ENCODE measurements around the gene FAM171A2. TPM values are rescaled to one million over a fixed set of nuclear protein-coding genes. Genes with fewer than 3 reads are reported as not detected.

The FAM171A2 gene
- total and polyA plus RNA-seq, 7 experiments from 2014 or later: 0.11 to 0.78 (median 0.37) TPM

DNA sequence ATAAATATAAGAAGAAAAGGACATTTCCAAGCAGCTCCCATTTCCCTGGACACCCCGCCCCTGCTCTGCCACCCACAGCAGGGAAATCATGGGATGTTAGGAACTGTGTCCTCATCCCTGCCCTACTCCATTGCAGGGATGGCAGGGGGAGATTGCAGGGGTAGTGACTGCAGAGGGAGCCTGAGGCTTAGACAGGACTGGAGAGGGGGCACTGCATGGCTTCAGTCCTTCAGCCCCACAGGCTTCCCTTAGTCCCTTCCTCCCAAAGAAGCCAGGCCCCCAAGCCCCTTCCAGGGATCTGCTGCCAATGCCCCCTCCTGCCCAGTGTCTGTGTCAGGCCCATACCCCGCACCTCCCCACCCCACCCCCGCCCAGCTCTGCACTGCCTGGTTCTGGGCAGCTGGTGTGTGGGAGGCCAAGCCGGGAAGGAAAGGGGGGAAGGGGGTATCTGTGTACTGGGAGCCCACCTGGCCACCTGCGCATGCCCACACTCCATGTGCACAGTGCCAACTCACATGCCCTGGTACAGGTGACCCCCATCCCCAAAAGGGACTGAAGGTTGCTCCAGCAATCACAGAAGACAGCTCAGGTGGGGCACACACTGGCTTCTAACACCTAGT is 52.0 kb downstream of the FAM171A2 start:
- POLR2A ChIA-PET: interaction anchor here (1.3 kb wide), 1 partner anchor 92 kb away, joined by 4 read pairs; the partner anchor contains the start of gene UBTF
- H3K9me3 Mint-ChIP-seq: peaks cover 0 to 2% (median 0%) of the 10 kb centered on the region in 11 donors
- Histone ChIP-seq H3K4me1 (ENCODE audit: control insufficient read depth in 2 of 2, insufficient read depth in 2 of 2, low read length in 2 of 2) (peaks cover 0 to 21% of the 10 kb centered on the region in 2 donors), H3K9me3 (ENCODE audit: control insufficient read depth in 2 of 3, low read length in 3 of 3) (no peaks in the 10 kb centered on the region), H3K27ac (ENCODE audit: low read depth, low read length) (no peak overlapping the region), H3K36me3 (ENCODE audit: control insufficient read depth in 2 of 3, insufficient read depth in 3 of 3, low read length in 3 of 3) (no peaks in the 10 kb centered on the region), H3K4me3 (ENCODE audit: low read length) (no peak overlapping the region), H3K27me3 (ENCODE audit: control insufficient read depth in 2 of 2, insufficient read depth in 2 of 2, low read length in 2 of 2) (peaks cover 0 to 16% of the 10 kb centered on the region in 2 donors)
- no peak overlapping the region for H3K27ac Mint-ChIP-seq
- H3K4me3 Mint-ChIP-seq: no peak overlapping the region
- peaks cover 0 to 5% (median 3%) of the 10 kb centered on the region in 5 donors for H3K36me3 Mint-ChIP-seq
- peaks cover 30 to 61% (median 36%) of the 10 kb centered on the region in 5 donors for H3K27me3 Mint-ChIP-seq
- no peak for DNase-seq
- intact Hi-C loops (cut with micrococcal nuclease): no loop called here
- CTCF ChIA-PET: no interaction called here
- H3K4me1 Mint-ChIP-seq: peaks cover 21 to 42% (median 32%) of the 10 kb centered on the region in 7 donors
- ATAC-seq: no peak

- H3K36me3 Mint-ChIP-seq: peaks cover 0 to 5% (median 1%) of the 10 kb centered on the region in 5 donors
- peaks cover 0 to 8% of the 10 kb centered on the region in 2 donors for H3K27me3 ChIP-seq (ENCODE audit: control insufficient read depth in 2 of 2, insufficient read depth in 2 of 2, low read length in 2 of 2)
- ATAC-seq (no peak), DNase-seq (no peak)
- intact Hi-C loops (cut with micrococcal nuclease): no loop called here
- H3K27ac Mint-ChIP-seq: no peak overlapping the region
- peaks cover 0 to 15% of the 10 kb centered on the region in 2 donors for H3K4me1 ChIP-seq (ENCODE audit: control insufficient read depth in 2 of 2, insufficient read depth in 2 of 2, low read length in 2 of 2)
- POLR2A ChIA-PET: interaction anchor here (1.0 to 3.4 kb wide), 5 partner anchors 9 to 112 kb away, joined by 3 to 23 read pairs (median 4); partner anchors contain the start of gene UBTF
- H3K9me3 ChIP-seq (ENCODE audit: control insufficient read depth in 2 of 3, low read length in 3 of 3): no peaks in the 10 kb centered on the region
- no peak overlapping the region for H3K27ac ChIP-seq (ENCODE audit: low read depth, low read length)
- peaks cover 14 to 36% (median 26%) of the 10 kb centered on the region in 7 donors for H3K4me1 Mint-ChIP-seq
- peaks cover 30 to 60% (median 34%) of the 10 kb centered on the region in 5 donors for H3K27me3 Mint-ChIP-seq
- no peak overlapping the region for H3K4me3 ChIP-seq (ENCODE audit: low read length)
- no peak overlapping the region for H3K4me3 Mint-ChIP-seq
- CTCF ChIA-PET: interaction anchor here (1.4 kb wide), 1 partner anchor 100 kb away, joined by 3 read pairs; no protein-coding TSS in a partner anchor
- H3K36me3 ChIP-seq (ENCODE audit: control insufficient read depth in 2 of 3, insufficient read depth in 3 of 3, low read length in 3 of 3): no peaks in the 10 kb centered on the region
- H3K9me3 Mint-ChIP-seq: peaks cover 0 to 2% (median 0%) of the 10 kb centered on the region in 11 donors
Observed at GRCh38 chr17:44310609-44311376, 52.9 kb downstream of the FAM171A2 start.

- no peak for DNase-seq
- Mint-ChIP-seq H3K4me1 (peaks cover 10 to 32% (median 22%) of the 10 kb centered on the region in 7 donors), H3K4me3 (peak overlapping the region in 7 of 10 donors; percentile 3 to 84 (median 38)), H3K27ac (no peak overlapping the region), H3K36me3 (peaks cover 0 to 5% (median 0%) of the 10 kb centered on the region in 5 donors), H3K9me3 (peaks cover 0 to 2% (median 0%) of the 10 kb centered on the region in 11 donors), H3K27me3 (peaks cover 26 to 55% (median 29%) of the 10 kb centered on the region in 5 donors)
- Histone ChIP-seq H3K36me3 (ENCODE audit: control insufficient read depth in 2 of 3, insufficient read depth in 3 of 3, low read length in 3 of 3) (no peaks in the 10 kb centered on the region), H3K27ac (ENCODE audit: low read depth, low read length) (no peak overlapping the region), H3K4me3 (ENCODE audit: low read length) (no peak overlapping the region), H3K4me1 (ENCODE audit: control insufficient read depth in 2 of 2, insufficient read depth in 2 of 2, low read length in 2 of 2) (peaks cover 0 to 10% of the 10 kb centered on the region in 2 donors), H3K27me3 (ENCODE audit: control insufficient read depth in 2 of 2, insufficient read depth in 2 of 2, low read length in 2 of 2) (peaks cover 0 to 6% of the 10 kb centered on the region in 2 donors), H3K9me3 (ENCODE audit: control insufficient read depth in 2 of 3, low read length in 3 of 3) (no peaks in the 10 kb centered on the region)
- CTCF ChIA-PET: interaction anchor here (1.4 kb wide), 1 partner anchor 99 kb away, joined by 3 read pairs; no protein-coding TSS in a partner anchor
- ATAC-seq: no peak
- intact Hi-C loops (cut with micrococcal nuclease): no loop called here
- POLR2A ChIA-PET: interaction anchor here (0.8 to 3.4 kb wide), 5 partner anchors 10 to 111 kb away, joined by 3 to 23 read pairs (median 4); partner anchors contain the start of gene UBTF
Observed at GRCh38 chr17:44310188-44310587, 53.5 kb downstream of the FAM171A2 start.

DNA sequence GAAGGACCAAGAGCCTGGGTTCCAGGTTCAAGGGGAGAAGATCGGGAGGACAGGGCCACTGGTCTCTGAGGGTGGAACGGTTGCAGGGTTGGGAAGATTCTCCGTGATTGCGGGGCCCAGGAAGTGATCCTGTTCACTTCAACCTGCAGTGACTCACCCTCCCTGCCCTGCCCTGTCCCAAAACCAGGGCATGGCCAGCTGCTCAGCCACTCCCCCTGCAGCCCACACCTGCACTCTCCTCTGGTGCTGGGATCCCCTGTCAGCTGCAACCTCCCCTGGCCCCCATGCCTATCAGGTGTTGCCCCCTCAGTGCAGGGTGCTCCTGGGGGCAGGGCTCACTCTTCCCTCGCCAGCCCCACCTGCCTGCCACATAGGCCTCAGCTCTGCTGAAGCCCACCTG is 54.2 kb downstream of the FAM171A2 start:
- POLR2A ChIA-PET: interaction anchor here (0.8 to 3.4 kb wide), 6 partner anchors 11 to 123 kb away, joined by 3 to 23 read pairs (median 6); partner anchors contain the start of genes TMUB2 and UBTF
- H3K4me3 Mint-ChIP-seq: peak overlapping the region in 8 of 10 donors; percentile 10 to 84 (median 42)
- CTCF ChIA-PET: interaction anchor here (1.4 kb wide), 1 partner anchor 99 kb away, joined by 3 read pairs; no protein-coding TSS in a partner anchor
- H3K4me1 Mint-ChIP-seq: peaks cover 10 to 32% (median 22%) of the 10 kb centered on the region in 7 donors
- ATAC-seq (no peak), DNase-seq (no peak)
- H3K4me1 ChIP-seq (ENCODE audit: control insufficient read depth in 2 of 2, insufficient read depth in 2 of 2, low read length in 2 of 2): peaks cover 0 to 5% of the 10 kb centered on the region in 2 donors
- H3K27ac ChIP-seq (ENCODE audit: low read depth, low read length): no peak overlapping the region
- no peak overlapping the region for H3K27ac Mint-ChIP-seq
- peaks cover 0 to 2% (median 0%) of the 10 kb centered on the region in 11 donors for H3K9me3 Mint-ChIP-seq
- H3K4me3 ChIP-seq (ENCODE audit: low read length): no peak overlapping the region
- intact Hi-C loops (cut with micrococcal nuclease): loop anchor here in 1 of 2 donors (2.0 kb wide), 1 partner anchor 45 kb away; no protein-coding TSS in a partner anchor
- peaks cover 0 to 8% (median 0%) of the 10 kb centered on the region in 5 donors for H3K36me3 Mint-ChIP-seq
- H3K36me3 ChIP-seq (ENCODE audit: control insufficient read depth in 2 of 3, insufficient read depth in 3 of 3, low read length in 3 of 3): no peaks in the 10 kb centered on the region
- H3K9me3 ChIP-seq (ENCODE audit: control insufficient read depth in 2 of 3, low read length in 3 of 3): no peaks in the 10 kb centered on the region
- peaks cover 31 to 60% (median 34%) of the 10 kb centered on the region in 5 donors for H3K27me3 Mint-ChIP-seq
- peaks cover 0 to 6% of the 10 kb centered on the region in 2 donors for H3K27me3 ChIP-seq (ENCODE audit: control insufficient read depth in 2 of 2, insufficient read depth in 2 of 2, low read length in 2 of 2)

DNA sequence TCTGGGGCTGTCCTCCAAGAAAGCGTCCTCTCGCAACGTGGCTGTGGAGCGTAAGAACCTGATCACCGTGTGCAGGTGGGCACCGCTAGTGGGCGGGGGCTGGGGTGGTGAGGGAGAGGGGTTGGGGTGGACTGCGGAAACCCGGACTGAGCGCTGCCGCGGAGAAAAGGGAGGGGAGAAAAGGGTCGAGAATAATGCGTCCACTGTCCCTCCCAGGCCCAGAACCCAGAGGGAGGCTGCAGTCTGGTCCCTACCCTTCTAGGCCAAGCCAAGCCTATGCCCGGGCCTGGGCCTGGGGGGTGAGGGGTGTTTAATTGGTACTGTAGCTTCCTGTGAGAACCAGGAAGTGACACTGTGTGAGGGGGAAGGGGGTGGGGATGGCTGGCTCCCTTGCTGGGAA is 54.8 kb downstream of the FAM171A2 start:
- Histone ChIP-seq H3K4me3 (ENCODE audit: low read length) (no peak overlapping the region), H3K4me1 (ENCODE audit: control insufficient read depth in 2 of 2, insufficient read depth in 2 of 2, low read length in 2 of 2) (peaks cover 0 to 5% of the 10 kb centered on the region in 2 donors), H3K36me3 (ENCODE audit: control insufficient read depth in 2 of 3, insufficient read depth in 3 of 3, low read length in 3 of 3) (no peaks in the 10 kb centered on the region), H3K9me3 (ENCODE audit: control insufficient read depth in 2 of 3, low read length in 3 of 3) (no peaks in the 10 kb centered on the region), H3K27me3 (ENCODE audit: control insufficient read depth in 2 of 2, insufficient read depth in 2 of 2, low read length in 2 of 2) (peaks cover 0 to under 1% of the 10 kb centered on the region in 2 donors), H3K27ac (ENCODE audit: low read depth, low read length) (no peak overlapping the region)
- no peak for ATAC-seq
- intact Hi-C loops (cut with micrococcal nuclease): loop anchor here (1.0 to 2.0 kb wide), 4 partner anchors 15 to 88 kb away; partner anchors contain the start of gene SLC25A39 (in 1 of the 2)
- Mint-ChIP-seq H3K36me3 (peaks cover 0 to 5% (median 0%) of the 10 kb centered on the region in 5 donors), H3K4me3 (peak overlapping the region; percentile 10 to 84 (median 52)), H3K27me3 (peaks cover 29 to 58% (median 33%) of the 10 kb centered on the region in 5 donors), H3K9me3 (peaks cover 0 to 2% (median 0%) of the 10 kb centered on the region in 11 donors), H3K27ac (peak overlapping the region in 1 of 9 donors; percentile 71), H3K4me1 (peaks cover 14 to 27% (median 16%) of the 10 kb centered on the region in 7 donors)
- ChIA-PET POLR2A (interaction anchor here (0.5 to 3.4 kb wide), 6 partner anchors 8 to 162 kb away, joined by 3 to 23 read pairs (median 6); partner anchors contain the start of genes TMUB2 and UBTF), CTCF (no interaction called here)
- no peak for DNase-seq
